HL-60/S4 treated with phorbol 12-myristate 13-acetate at 8.2 ng/mL for 4 days and 3 days (cell line): Measurements from ENCODE around the gene ATP8B3.

ENCODE experiments used
- in situ Hi-C: fragments of 300-500 bp; cut with MboI; formaldehyde crosslinking; loops from 2 replicates; pipeline ENCODE4 v1.15.0; 2022; ENCODE audit warnings: low sequenced_read_pairs

The ATP8B3 gene

DNA sequence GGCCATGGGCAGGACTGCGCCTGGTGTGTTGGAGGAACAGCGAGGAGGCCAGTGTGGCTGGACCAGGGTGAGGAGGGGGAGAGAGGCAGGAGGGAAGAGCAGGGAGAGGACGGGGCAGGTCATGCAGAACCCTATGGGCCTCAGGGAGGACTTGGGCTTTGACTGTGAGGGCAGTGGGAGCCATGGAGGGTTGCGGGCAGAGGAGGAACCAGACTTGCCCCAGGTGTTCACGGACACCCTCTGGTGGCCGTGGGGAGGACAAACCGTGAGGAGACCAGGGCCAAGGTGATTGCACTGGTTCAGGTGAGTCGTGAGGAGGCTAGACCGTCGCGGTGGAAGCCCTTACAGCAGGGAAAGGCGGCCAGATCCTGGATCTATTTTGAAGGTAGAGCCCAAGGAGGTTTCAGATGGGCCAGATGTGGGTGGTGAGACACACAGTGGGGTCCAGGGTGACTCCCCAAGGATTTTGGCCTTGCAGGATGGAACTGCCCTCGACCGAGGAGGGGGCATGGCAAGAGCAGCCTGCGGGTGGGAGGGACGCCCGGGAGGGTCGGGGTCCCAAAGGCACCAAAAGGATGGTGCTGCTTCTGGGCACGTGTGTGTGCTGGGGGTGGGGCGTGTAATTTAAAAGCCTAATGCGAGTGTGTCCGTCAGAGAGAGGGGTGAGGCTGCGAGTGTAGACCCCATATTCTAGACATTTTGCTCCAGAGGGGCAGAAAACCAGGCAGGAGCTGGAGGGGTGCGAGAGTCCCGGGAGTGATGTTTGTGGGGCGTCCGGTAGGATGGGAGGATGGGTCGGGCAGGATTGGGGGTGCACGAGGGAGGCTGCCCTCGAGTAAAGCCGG lies 39.0 kb upstream of the ATP8B3 start:
- in situ Hi-C loops = no loop called here

DNA sequence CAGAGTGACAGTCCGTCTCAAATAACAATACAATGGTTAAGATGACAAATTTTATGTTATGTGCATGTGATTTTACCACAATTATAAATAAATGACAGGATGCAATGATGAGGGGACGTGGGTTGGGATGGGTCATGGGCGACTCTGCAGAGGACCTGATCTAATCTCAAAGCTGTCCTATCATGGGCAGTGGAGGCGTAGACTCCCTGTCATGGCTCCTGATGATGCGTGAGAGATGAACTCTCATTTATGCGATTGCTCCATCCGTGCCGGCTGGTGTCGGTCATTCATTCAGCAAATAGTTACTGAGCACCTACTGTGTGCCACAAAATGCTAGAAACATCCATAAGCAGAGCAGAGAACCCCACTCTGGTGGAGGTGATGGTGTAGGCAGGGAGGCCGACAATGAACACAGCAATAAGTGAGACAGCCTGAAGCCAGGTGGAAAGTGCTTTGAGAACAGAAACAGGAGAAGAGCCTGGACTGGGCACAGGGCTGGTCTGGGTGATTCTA lies 37.9 kb upstream of the ATP8B3 start:
- in situ Hi-C loops = no loop called here

DNA sequence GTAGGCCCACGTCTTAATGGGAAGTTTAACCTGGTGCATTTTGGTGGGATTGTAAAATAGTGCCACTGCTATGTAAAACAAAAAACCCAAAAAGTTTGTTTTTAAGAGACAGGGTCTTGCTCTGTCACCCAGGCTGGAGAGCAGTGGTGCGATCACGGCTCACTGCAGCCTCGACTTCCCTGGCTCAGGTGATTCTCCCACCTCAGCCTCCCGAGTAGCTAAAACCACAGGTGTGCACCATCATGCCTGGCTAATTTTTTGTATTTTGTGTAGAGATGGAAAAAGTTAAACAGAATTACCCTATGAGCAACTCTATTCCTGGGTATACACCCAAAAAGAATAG lies 37.0 kb upstream of the ATP8B3 start:
- in situ Hi-C loops = no loop called here

DNA sequence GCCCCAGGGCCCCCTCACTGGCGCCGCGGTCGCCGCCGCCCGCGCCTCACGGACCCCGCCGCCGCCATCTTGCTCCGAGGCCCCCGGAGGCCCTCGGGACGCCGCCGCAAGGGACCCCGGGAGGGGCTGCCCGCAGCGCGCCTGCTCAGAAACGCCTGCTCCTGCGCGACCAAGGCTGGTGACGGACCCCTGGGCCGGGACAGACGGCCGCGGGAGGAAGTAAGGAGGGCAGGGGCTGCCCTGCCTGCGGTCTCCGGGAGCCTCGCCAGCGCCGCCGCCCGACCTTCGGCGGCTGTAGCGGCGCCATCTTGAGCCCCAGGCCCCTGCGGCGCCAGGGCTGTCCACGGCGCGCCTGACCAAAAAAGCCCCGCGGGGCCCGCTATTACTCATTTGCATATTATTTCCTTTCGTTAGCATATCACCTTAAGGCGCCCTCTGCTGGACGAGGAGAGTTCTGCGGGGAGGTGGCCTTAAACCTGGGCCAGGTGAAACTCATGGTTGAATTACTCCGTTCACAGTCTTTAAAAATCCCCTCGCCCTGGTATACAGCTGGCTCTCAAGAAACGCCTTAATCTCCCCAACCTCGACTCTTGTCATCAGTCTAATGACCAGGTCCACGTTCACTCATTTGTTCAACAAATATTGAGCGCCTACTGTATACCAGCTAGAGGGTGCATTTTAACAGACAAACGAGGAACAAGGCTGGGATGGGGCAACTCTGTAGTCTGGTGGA lies 36.5 kb upstream of the ATP8B3 start, which contains the start of gene REXO1:
Gene REXO1 (minus strand): TSS at position 85 of the 733 bp plus-strand sequence. CDS start 125 bp downstream, outside the sequence.
- in situ Hi-C loops = no loop called here

DNA sequence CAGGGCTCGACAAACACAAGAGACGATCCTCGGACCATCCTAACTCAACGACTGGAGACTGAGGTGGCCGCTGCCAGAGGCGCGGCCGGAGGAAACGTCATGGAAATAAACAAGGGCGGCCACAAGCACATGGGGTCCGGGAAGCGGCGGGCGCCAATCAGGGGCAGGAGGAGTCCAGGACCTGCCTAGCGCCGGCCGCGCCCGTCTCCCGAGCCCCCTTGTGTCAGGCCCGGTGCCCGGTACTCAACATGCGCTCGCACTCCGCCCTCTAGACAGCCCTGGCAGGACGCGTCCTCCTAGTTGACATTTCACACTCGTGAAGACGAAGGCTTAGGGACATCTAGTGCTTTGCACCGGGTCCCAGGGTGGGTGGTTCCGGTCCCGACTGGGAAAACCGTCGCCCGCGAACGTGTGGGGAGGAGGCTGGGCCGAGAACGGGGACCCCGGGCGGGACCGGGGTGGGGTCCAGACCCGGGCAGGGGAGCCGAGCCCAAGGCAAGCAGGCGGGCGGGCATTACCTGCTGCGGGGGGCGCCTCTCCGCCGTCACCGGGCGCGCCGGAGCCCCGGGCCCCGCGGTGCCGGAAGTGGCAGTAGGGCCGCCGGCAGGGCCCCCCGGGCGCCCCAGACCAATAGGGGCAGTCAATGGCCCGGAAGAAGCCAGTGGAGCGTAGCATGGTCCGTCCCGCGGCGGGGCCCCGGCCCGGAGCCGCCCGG lies 35.8 kb upstream of the ATP8B3 start:
- in situ Hi-C loops = no loop called here

DNA sequence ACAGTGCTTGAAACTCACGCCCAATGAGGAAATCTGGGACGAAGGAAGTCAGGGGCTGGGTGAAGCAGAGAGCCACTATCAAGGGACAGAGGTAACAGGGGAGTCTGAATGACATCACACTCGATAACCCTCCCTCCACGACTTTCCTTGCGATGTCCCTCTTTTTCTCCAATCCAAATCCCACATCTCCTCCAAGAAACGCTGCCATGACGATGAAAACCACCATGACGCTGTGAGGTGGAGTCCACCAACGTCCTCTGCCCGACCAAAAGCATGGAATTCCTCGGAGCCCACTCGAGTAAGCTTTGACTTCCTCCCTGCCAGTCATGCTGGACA lies 35.2 kb upstream of the ATP8B3 start:
- in situ Hi-C loops = no loop called here

DNA sequence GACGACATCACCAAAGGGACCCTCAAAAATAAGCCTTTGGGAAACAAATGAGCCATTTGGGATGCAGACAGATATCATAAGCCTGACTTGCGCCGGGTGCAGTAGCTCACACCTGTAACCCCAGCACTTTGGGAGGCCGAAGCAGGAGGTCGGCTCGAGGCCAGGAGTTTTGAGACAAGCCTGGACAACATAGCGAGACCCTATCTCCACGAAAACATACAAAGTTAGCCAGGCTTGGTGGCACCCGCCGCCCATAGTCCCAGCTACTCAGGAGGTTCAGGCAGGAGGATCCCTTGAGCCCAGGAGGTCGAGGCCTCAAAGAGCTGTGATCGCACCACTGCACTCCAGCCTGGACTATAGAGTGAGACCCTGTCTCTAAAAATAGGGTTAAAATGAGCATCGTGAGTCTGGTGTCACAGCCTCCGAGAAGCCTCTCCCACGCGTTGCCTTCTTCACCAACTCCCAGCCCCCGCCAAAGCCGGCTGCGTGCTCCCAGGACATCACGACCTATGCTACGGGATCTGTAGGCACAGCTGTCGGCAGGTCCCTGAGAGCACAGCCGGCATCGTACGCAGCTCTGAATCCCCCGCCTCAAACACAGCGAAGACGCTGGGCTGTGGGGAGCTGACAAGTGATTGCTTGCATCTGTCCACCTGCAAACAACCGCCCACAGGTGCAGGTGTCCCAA lies 34.6 kb upstream of the ATP8B3 start:
- in situ Hi-C loops = no loop called here

DNA sequence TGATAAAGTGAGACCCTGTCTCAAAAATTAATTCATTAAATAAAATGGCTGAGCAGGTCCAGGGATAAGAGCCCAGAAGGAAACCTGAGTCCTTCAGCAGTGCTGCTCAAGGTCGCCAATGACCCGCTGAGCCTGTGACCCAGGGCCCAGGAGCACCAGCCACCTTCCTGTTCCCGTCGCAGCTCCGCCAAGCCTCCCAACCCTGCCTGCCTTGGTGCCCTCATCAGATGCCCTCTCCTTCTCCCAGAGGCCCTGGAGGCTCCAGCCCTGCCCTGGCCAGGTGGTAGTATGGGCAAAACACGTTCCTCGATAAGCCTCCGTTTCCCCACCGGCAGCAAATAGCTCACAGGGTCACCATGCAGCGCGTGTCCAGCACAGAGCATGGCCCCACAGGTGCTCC lies 33.6 kb upstream of the ATP8B3 start:
- in situ Hi-C loops = no loop called here

DNA sequence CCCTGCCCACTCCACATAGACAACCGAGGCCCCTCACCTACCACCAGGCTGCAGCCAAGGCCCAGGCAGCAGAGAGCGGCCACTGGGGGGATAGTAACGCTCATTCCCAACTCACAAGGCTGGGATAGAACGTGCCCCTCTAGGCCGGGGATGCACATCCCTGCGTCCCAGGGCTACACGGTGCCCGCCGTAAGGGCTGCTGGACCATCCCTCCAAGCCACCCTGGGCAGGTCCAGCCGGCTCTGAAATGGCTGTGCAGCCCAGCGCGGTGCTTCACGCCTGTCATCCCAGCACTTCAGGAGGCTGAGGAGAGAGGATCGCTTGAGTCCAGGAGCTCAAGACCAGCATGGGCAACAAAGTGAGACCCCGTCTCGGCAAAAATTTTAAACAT lies 33.0 kb upstream of the ATP8B3 start:
- in situ Hi-C loops = no loop called here

DNA sequence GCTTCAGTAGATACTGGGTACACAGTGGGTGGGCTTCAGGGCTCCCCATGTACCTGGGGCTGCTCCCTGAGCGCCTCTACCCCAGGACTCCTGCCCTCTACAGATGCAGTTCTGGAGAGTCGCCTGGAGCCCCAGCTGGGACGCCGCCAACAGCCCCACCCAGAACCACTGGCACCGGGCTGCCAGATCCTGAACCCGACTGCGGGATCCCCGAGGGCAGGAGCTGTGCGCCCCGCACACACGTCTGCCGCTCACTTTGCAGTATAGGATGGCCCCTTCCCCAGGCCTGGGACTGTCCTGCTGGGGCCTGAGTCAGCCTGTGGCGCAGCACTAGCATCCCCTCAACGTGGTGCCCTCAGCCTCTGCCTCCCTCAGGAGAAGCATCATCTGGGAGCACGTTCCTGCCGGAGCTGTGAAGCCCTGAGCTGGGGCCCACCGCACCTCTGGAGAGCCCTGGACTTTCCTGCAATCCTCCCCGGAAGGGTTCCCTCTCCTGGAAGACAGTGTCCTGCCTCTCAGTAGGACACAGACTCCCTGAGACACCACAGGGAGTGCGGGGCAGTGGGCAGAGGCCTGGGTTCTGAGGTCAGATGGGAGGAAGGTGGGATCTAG lies 32.5 kb upstream of the ATP8B3 start:
- in situ Hi-C loops = no loop called here

DNA sequence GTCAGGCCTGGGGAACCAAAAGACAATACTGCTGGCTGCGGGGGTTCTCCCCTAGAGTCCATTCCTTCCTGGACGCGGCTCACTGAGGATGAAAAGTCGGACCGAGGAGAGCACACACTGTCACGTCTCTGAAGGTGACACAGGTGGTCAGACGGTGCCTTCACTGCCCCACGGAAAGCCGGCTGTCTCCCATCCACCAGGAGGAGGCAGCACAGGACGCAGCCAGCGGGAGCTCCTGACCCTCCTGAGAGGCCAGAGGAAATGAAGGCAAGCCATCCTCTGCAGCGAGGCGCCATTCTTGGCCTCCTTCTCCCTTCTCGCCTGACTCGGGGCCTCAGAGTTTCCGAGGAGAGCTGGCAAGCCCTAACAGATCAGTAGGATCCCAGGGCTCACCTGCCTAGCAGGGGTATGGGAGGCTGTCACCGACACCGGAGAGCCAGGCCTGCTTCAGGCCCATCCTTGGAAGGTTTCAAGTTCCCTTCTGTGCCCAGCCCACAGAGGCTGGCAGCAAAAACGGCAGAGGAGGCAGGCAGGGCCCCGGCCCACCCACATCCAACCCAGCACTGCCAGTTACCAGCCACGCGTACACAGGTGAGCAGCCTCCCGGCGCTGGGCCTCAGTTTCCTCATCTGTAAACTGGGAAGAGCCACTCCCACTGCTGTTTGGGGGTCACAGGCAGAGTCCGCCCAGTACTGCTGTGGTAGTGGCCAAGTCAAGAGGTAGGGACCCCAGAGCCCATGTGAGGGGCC lies 31.7 kb upstream of the ATP8B3 start:
- in situ Hi-C loops = no loop called here

DNA sequence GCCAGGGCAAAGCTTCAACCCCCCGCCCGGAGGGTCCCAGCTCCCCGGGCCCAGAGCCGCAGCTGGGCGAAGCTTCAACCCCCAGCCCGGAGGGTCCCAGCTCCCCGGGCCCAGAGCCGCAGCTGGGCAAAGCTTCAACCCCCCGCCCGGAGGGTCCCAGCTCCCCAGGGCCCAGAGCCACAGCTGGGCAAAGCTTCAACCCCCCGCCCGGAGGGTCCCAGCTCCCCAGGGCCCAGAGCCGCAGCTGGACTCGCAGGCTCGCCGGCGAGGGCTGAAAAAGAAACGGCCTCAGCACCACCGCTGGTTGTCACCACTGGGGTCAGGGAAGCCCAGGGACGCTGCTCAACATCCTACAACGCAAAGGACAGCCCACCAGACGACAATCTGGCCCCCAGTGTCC lies 31.0 kb upstream of the ATP8B3 start:
- in situ Hi-C loops = no loop called here

DNA sequence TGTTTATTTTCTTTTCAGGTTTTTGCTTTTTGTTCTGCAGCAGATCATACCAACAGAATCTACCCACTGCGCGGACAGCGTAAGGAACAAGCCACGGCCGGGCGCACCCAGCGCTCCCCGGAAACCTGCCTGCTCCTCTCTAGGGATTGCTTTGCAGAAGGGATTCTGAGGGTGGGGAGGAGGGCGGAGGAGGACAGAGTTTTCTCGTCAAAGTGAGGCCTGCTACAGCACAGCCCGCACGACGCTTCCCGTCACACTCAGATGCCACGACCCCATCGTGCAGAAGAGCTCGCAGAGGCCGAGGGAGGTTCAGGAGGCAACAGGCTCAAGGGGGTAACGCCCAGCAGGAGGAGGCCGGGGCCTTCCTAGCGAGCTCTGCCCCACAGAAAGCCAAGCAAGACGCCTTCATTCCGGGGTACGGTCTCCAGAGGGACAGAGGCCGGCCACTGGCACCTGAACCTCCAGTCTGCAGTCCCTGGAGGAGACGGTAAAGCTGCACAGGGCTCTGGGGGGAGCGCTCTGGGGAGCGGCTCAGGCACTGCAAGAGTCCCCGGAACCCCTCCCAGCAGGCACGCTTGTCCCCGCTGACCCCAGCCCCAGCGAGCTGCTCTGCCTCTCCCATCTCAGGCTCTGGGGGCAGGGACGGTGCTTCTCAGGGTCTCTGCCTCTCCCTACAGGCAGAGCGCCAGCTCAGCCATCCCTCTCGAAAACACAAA lies 29.3 kb upstream of the ATP8B3 start:
- in situ Hi-C loops = no loop called here

DNA sequence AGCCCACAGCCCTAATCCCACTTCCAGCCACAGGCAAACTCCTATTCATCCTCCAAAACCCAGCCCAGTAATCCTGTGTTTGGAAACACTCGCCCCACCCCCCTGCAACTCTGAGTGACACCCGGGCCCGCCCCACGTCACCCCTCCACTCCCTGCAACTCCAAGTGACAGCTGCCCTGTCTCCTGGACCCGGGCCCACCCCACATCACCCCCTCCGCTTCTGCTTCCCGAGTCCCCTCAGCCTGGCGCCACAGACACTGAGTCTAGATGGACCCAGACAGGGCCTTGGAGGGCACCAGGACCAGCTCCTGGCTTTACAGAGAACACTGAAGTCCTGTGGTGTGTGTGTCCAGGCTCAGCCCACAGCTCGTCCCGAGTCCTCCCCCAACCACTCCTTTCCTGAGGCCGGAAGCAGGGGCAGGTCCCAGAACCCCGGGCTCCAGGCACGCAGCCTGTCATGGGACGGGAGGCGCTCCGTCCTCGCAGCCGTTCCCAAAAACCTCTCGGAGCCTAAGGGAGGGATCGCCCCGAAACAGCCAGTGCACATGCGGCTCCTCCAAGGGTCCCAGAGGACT lies 28.6 kb upstream of the ATP8B3 start:
- in situ Hi-C loops = no loop called here

DNA sequence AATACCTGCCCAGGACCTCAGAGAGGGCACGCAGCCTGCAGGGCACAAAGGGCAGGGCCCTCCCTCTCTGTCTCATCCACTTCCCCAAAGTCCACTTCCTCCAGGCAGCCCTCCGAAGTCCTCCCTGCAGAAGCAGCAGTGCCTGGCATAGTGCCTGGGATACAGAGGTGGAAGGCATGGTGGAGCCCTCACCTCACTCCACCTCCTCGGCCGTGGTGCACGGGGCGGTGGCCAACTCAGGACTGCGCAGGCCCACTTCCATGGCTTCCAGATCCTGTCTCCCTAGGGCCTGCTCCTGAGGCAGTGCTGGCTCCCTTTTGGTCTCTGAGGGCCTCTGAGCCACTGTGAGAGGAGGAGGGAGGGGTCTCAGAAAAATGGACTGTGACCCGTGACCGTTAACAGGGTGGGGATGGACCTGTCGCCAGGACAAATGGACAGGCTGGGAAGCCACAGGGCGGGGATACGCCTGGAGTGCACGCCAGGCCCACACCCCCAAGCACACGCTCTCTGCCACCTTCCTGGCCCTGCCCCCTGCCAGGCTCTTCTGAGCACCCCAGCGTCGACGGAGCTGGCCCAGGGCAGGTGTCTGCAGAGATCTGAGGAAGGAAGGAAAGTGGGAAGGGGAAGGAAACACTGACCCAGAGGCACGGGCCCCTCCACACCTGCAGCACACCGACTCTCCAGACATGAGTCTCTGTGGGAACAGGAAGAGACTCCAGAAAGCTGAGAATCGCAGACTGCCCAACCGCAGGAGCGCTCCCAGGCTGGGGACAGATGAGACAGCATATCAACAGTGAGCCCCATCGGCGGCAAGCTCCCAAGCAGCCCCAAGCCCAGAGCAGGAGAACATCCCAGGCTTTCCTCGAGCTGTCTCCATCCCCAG lies 27.8 kb upstream of the ATP8B3 start:
- in situ Hi-C loops = no loop called here

DNA sequence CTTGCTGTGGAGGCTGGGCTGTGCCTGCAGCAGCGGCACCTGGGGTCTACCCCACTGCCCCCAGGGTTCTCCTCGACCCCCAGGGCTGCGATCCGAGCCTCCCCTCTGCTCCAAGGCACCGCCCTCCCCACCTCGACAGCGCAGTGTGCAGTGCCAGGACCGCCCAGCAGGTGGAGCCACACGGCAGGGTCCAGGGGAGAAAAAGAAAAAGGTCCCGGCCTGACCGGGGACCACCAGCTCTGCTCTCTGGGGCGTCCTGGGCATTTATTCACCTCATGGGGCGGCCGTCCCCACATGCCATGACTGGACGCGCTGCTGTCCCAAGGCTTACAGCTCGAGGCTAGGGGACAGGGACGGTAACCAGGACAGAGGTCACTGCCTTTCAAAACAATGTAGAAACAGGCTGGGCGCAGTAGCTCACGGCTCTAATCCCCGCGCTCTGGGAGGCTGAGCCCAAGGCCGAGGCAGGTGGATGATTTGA lies 25.6 kb upstream of the ATP8B3 start:
- in situ Hi-C loops = no loop called here

DNA sequence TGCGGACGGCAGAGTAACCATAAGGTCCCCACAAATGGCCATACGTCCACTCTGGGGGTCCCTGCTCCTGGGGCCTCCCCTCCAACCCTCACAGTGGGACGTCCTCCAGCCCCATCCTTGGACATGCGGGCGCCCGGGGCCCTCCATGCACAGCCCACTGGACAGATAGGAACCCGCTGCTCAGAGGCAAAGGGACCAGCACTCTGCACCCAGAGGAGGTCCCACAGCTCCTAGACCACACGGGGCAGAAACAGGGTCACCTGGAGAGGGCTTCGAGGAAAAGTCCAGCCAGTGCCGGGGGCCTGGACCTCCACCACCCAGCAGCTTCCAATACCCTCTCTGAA lies 25.1 kb upstream of the ATP8B3 start:
- in situ Hi-C loops = no loop called here
